ENCODE results near the gene LRBA. TPM values are rescaled to one million over a fixed set of nuclear protein-coding genes. Genes with fewer than 3 reads are reported as not detected.

The LRBA gene
- total and polyA plus RNA-seq, 2 donors (not counting 3 experiments of a cell fraction or from before 2014, with no cell fraction given): 18.0 to 35.1 TPM

GRCh38 chr4:150322646-150323045, 692.4 kb downstream of the LRBA start:
- Histone ChIP-seq H2AFZ (ENCODE audit: low read depth, low read length) (no peak overlapping the region), H3K4me1 (ENCODE audit: control insufficient read depth, extremely low read depth, insufficient read depth, low read length) (peaks cover 9% of the 10 kb centered on the region), H3K27me3 (ENCODE audit: control insufficient read depth in 2 of 2, insufficient read depth in 2 of 2, low read length in 2 of 2) (no peaks in the 10 kb centered on the region), H3K4me3 (replicated peaks in 1 of 3; ENCODE audit: insufficient read depth in 1 of 3, low read depth in 1 of 3, low read length in 3 of 3) (no peak overlapping the region), H3K27ac (ENCODE audit: insufficient read depth, low read depth, low read length) (no peak overlapping the region), H3K9me1 (replicated peaks; ENCODE audit: control insufficient read depth, extremely low read depth, insufficient read depth, low read length) (no peaks in the 10 kb centered on the region), H3K9me3 (replicated peaks; ENCODE audit: control insufficient read depth, insufficient read depth, low read length) (no peaks in the 10 kb centered on the region), H4K20me1 (replicated peaks; ENCODE audit: control insufficient read depth, extremely low read depth, insufficient read depth, low read length) (no peaks in the 10 kb centered on the region), H3K4me2 (ENCODE audit: insufficient read depth, low read length) (no peak overlapping the region), H3K79me2 (ENCODE audit: control insufficient read depth, insufficient read depth, low read length) (no peaks in the 10 kb centered on the region), H3K36me3 (ENCODE audit: control insufficient read depth in 2 of 2, extremely low read depth in 1 of 2, insufficient read depth in 2 of 2, low read length in 2 of 2) (no peaks in the 10 kb centered on the region), H3K9ac (replicated peaks; ENCODE audit: extremely low read depth, insufficient read depth, low read length) (no peak overlapping the region)
- FAIRE-seq: no peak
- intact Hi-C loops (cut with micrococcal nuclease) (no loop called here), dilution Hi-C loops (cut with MboI; ENCODE audit: extremely low pct_ligation_motif_present, low sequenced_read_pairs) (no loop called here)
- no TSS peak for BruUV-seq (replicated peaks)
- ChIA-PET POLR2A (no interaction called here), CTCF (interaction anchor here (0.9 to 1.7 kb wide), 4 partner anchors 9 to 130 kb away, joined by 3 to 4 read pairs (median 3); no protein-coding TSS in a partner anchor)
- DNase-seq (ENCODE audit: low read depth, low spot score): no peak
- no peak for TF ChIP-seq MAX (IDR thresholded peaks at IDR 0.05; ENCODE audit: insufficient read depth, insufficient read length)
- TF ChIP-seq GATA2 (IDR thresholded peaks at IDR 0.05; ENCODE audit: insufficient read depth, insufficient read length, low read depth, low read length): no peak
- no peak for TF ChIP-seq POLR2A (IDR thresholded peaks at IDR 0.05; ENCODE audit: low read depth, low read length)
- no peak for TF ChIP-seq JUN (IDR thresholded peaks at IDR 0.05; ENCODE audit: borderline replicate concordance, insufficient read depth, insufficient read length, low read depth)
- no peak for TF ChIP-seq POLR2AphosphoS5 (IDR thresholded peaks at IDR 0.05; ENCODE audit: insufficient read depth, low read depth, low read length)
- no peak for TF ChIP-seq CTCF (IDR thresholded peaks at IDR 0.05; ENCODE audit: extremely low read depth in 1 of 2, insufficient read depth in 1 of 2, low read depth in 1 of 2, low read length in 2 of 2)
- no peak for TF ChIP-seq EZH2 (IDR thresholded peaks at IDR 0.05; ENCODE audit: borderline replicate concordance, low read depth, low read length, severe bottlenecking)
- no peak for TF ChIP-seq MYC (IDR thresholded peaks at IDR 0.05; ENCODE audit: low read depth, low read length)
- TF ChIP-seq FOS (IDR thresholded peaks at IDR 0.05; ENCODE audit: borderline replicate concordance, insufficient read depth, low read length): no peak
